PC-9 (cell line): Measurements from ENCODE around the gene TDRD7.

Source experiments
- EZH2 ChIP-seq: fragments of 200-600 bp; sonication (generic); IDR thresholded peaks from 2 replicates; pipeline ENCODE4 v1.8.0; 2017; ENCODE audit warnings: antibody characterized with exemption, low read depth
- TF ChIP-seq, protein P1 (sequence below): fragments of 200-600 bp; sonication (generic); conservative IDR thresholded peaks from 2 replicates; pipeline ENCODE4 v1.6.1; 2017; ENCODE audit warnings: mixed run types, antibody characterized with exemption, mild to moderate bottlenecking, moderate library complexity

DNA sequence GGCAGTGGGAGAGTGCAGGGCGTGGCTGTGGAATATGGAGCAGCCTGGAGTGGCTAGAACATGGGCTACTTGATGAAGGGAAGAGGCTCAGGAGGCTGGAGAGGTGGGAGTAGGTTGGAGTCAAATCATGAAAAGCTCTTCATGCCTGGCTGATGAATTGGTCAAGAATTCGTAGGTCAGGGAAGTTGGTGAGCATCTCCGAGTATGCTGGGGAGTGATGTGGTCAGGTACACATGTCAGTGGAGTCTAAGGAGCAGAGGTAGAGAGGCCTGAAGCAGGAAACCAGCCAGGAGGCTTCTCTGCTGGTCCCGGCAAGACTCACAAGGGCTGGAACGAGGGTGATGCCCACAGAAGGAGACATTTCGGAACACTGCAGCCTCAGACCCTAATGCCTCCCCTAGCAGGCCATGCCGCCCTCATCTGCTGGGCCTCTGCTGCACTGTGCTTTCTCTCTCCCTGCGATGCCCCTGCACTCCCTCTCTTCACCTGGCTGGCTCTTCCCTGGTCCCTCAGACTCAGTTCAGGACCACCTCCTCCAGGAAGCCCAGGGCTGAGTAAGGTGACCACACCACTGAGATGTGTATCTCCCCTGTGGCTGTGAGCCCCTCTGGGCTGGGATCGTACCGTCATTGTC lies 123.2 kb downstream of the TDRD7 start:
- TF ChIP-seq, protein P1, sequence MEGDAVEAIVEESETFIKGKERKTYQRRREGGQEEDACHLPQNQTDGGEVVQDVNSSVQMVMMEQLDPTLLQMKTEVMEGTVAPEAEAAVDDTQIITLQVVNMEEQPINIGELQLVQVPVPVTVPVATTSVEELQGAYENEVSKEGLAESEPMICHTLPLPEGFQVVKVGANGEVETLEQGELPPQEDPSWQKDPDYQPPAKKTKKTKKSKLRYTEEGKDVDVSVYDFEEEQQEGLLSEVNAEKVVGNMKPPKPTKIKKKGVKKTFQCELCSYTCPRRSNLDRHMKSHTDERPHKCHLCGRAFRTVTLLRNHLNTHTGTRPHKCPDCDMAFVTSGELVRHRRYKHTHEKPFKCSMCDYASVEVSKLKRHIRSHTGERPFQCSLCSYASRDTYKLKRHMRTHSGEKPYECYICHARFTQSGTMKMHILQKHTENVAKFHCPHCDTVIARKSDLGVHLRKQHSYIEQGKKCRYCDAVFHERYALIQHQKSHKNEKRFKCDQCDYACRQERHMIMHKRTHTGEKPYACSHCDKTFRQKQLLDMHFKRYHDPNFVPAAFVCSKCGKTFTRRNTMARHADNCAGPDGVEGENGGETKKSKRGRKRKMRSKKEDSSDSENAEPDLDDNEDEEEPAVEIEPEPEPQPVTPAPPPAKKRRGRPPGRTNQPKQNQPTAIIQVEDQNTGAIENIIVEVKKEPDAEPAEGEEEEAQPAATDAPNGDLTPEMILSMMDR, result no peak
- no peak for TF ChIP-seq EZH2
